Measurements from ENCODE around the gene LTBP3. TPM values are rescaled to one million over a fixed set of nuclear protein-coding genes. Genes with fewer than 3 reads are reported as not detected.

LTBP3 gene
- total RNA-seq, 2 experiments from 2014 or later = 39.7 to 45.7 TPM

GRCh38 chr11:65574811-65575567, 16.8 kb upstream of the LTBP3 start:
- DNase-seq = no peak
- H3K9me3 Mint-ChIP-seq = no peaks in the 10 kb centered on the region
- H3K36me3 Mint-ChIP-seq (ENCODE audit: low read depth) = peaks cover 15% of the 10 kb centered on the region
- peak overlapping the region; percentile 91 for H3K4me3 Mint-ChIP-seq
- H3K4me1 Mint-ChIP-seq (ENCODE audit: low read depth) = peaks cover 57% of the 10 kb centered on the region
- CTCF ChIA-PET = interaction anchor here (0.7 to 3.4 kb wide), 6 partner anchors 9 to 193 kb away, joined by 3 to 46 read pairs (median 6); partner anchors contain the start of genes KCNK7 and SLC25A45
- no peaks in the 10 kb centered on the region for H3K27me3 Mint-ChIP-seq (ENCODE audit: low read depth)
- intact Hi-C loops (cut with micrococcal nuclease) = loop anchor here (1.0 to 5.0 kb wide), 9 partner anchors 13 to 718 kb away; partner anchors contain the start of genes BANF1, EIF1AD, PCNX3 and RAB1B
- peak overlapping the region; percentile 85 for H3K27ac Mint-ChIP-seq

- Mint-ChIP-seq H3K4me3 (peak overlapping the region; percentile 91), H3K9me3 (no peaks in the 10 kb centered on the region), H3K4me1 (ENCODE audit: low read depth) (peaks cover 57% of the 10 kb centered on the region), H3K27me3 (ENCODE audit: low read depth) (no peaks in the 10 kb centered on the region), H3K36me3 (ENCODE audit: low read depth) (peaks cover 15% of the 10 kb centered on the region), H3K27ac (peak overlapping the region; percentile 85)
- intact Hi-C loops (cut with micrococcal nuclease) = loop anchor here (1.0 to 5.0 kb wide), 9 partner anchors 14 to 717 kb away; partner anchors contain the start of genes BANF1, EIF1AD, PCNX3 and RAB1B
- CTCF ChIA-PET = interaction anchor here (1.8 to 6.0 kb wide), 4 partner anchors 15 to 33 kb away, joined by 4 to 86 read pairs (median 18); no protein-coding TSS in a partner anchor
- DNase-seq = peak; percentile 96
Observed at GRCh38 chr11:65574109-65574810, 16.1 kb upstream of the LTBP3 start.

GRCh38 chr11:65573391-65574079, 15.4 kb upstream of the LTBP3 start:
- H3K9me3 Mint-ChIP-seq = no peaks in the 10 kb centered on the region
- peaks cover 58% of the 10 kb centered on the region for H3K4me1 Mint-ChIP-seq (ENCODE audit: low read depth)
- peaks cover 18% of the 10 kb centered on the region for H3K36me3 Mint-ChIP-seq (ENCODE audit: low read depth)
- H3K27ac Mint-ChIP-seq = peak overlapping the region; percentile 83
- peak; percentile 44 for DNase-seq
- peak overlapping the region; percentile 72 for H3K4me3 Mint-ChIP-seq
- intact Hi-C loops (cut with micrococcal nuclease) = loop anchor here (1.0 to 5.0 kb wide), 9 partner anchors 15 to 716 kb away; partner anchors contain the start of genes BANF1, EIF1AD, PCNX3 and RAB1B
- no peaks in the 10 kb centered on the region for H3K27me3 Mint-ChIP-seq (ENCODE audit: low read depth)
- CTCF ChIA-PET = interaction anchor here (0.9 to 6.0 kb wide), 10 partner anchors 14 to 43 kb away, joined by 3 to 86 read pairs (median 8); partner anchors contain the start of genes MAP3K11 and PCNX3

- CTCF ChIA-PET = interaction anchor here (0.7 to 6.0 kb wide), 12 partner anchors 12 to 154 kb away, joined by 3 to 86 read pairs (median 5); partner anchors contain the start of genes MAP3K11 and PCNX3
- intact Hi-C loops (cut with micrococcal nuclease) = loop anchor here (5.0 kb wide), 4 partner anchors 205 to 715 kb away; partner anchors contain the start of genes BANF1, EIF1AD and RAB1B
- H3K4me1 Mint-ChIP-seq (ENCODE audit: low read depth) = peaks cover 55% of the 10 kb centered on the region
Observed at GRCh38 chr11:65572356-65573051, 14.3 kb upstream of the LTBP3 start, which contains the start of gene FAM89B. Gene FAM89B, plus strand, starts transcription at chr11:65572538. Its CDS starts 132 bp downstream, at chr11:65572670.

GRCh38 chr11:65571940-65572339, 13.8 kb upstream of the LTBP3 start:
- intact Hi-C loops (cut with micrococcal nuclease) = loop anchor here (2.0 to 5.0 kb wide), 5 partner anchors 205 to 715 kb away; partner anchors contain the start of genes BANF1, CFL1, EIF1AD and RAB1B
- no peaks in the 10 kb centered on the region for H3K9me3 Mint-ChIP-seq
- H3K36me3 Mint-ChIP-seq (ENCODE audit: low read depth) = peaks cover 19% of the 10 kb centered on the region
- peak overlapping the region; percentile 91 for H3K27ac Mint-ChIP-seq
- H3K27me3 Mint-ChIP-seq (ENCODE audit: low read depth) = no peaks in the 10 kb centered on the region
- H3K4me3 Mint-ChIP-seq = peak overlapping the region; percentile 87
- peaks cover 52% of the 10 kb centered on the region for H3K4me1 Mint-ChIP-seq (ENCODE audit: low read depth)
- CTCF ChIA-PET = interaction anchor here (0.9 to 6.0 kb wide), 11 partner anchors 12 to 153 kb away, joined by 3 to 86 read pairs (median 5); partner anchors contain the start of genes MAP3K11, PCNX3 and SCYL1
- DNase-seq = peak; percentile 64

More at GRCh38 chr11:65572356-65573051, 14.3 kb upstream of the LTBP3 start, which contains the start of gene FAM89B:
- H3K27ac Mint-ChIP-seq = peak within 1 kb of the TSS; percentile 91
- H3K27me3 Mint-ChIP-seq (ENCODE audit: low read depth) = no peaks in the 10 kb centered on the region
- DNase-seq = peak; percentile 94
- H3K4me3 Mint-ChIP-seq = peak within 1 kb of the TSS; percentile 87
- no peaks in the 10 kb centered on the region for H3K9me3 Mint-ChIP-seq
- peaks cover 19% of the 10 kb centered on the region for H3K36me3 Mint-ChIP-seq (ENCODE audit: low read depth)

GRCh38 chr11:65571420-65571819, 13.3 kb upstream of the LTBP3 start:
- CTCF ChIA-PET = interaction anchor here (0.8 to 6.0 kb wide), 11 partner anchors 12 to 208 kb away, joined by 3 to 86 read pairs (median 5); partner anchors contain the start of genes PCNX3 and SCYL1
- H3K27me3 Mint-ChIP-seq (ENCODE audit: low read depth) = no peaks in the 10 kb centered on the region
- peak overlapping the region; percentile 91 for H3K27ac Mint-ChIP-seq
- DNase-seq = no peak
- H3K4me3 Mint-ChIP-seq = peak overlapping the region; percentile 87
- H3K9me3 Mint-ChIP-seq = no peaks in the 10 kb centered on the region
- H3K36me3 Mint-ChIP-seq (ENCODE audit: low read depth) = peaks cover 19% of the 10 kb centered on the region
- intact Hi-C loops (cut with micrococcal nuclease) = loop anchor here (2.0 to 5.0 kb wide), 5 partner anchors 204 to 714 kb away; partner anchors contain the start of genes BANF1, CFL1, EIF1AD and RAB1B
- H3K4me1 Mint-ChIP-seq (ENCODE audit: low read depth) = peaks cover 53% of the 10 kb centered on the region

GRCh38 chr11:65569973-65570918, 12.1 kb upstream of the LTBP3 start, which contains the start of gene ZNRD2:
Gene ZNRD2, plus strand, starts transcription at chr11:65570477. Its CDS starts 15 bp downstream, at chr11:65570492.
- Mint-ChIP-seq H3K4me1 (ENCODE audit: low read depth) (peaks cover 61% of the 10 kb centered on the region), H3K27ac (peak within 1 kb of the TSS; percentile 97), H3K36me3 (ENCODE audit: low read depth) (peaks cover 17% of the 10 kb centered on the region), H3K9me3 (no peaks in the 10 kb centered on the region), H3K4me3 (peak within 1 kb of the TSS; percentile 87), H3K27me3 (ENCODE audit: low read depth) (no peaks in the 10 kb centered on the region)
- intact Hi-C loops (cut with micrococcal nuclease) = loop anchor here (1.0 to 5.0 kb wide), 13 partner anchors 12 to 713 kb away; partner anchors contain the start of genes BANF1, CFL1, EIF1AD and LTBP3
- CTCF ChIA-PET = interaction anchor here (0.6 to 6.0 kb wide), 8 partner anchors 10 to 452 kb away, joined by 3 to 86 read pairs (median 4); no protein-coding TSS in a partner anchor
- DNase-seq = peak; percentile 99

GRCh38 chr11:65569164-65569972, 11.2 kb upstream of the LTBP3 start:
- no peaks in the 10 kb centered on the region for H3K27me3 Mint-ChIP-seq (ENCODE audit: low read depth)
- H3K36me3 Mint-ChIP-seq (ENCODE audit: low read depth) = peaks cover 17% of the 10 kb centered on the region
- H3K9me3 Mint-ChIP-seq = no peaks in the 10 kb centered on the region
- peaks cover 62% of the 10 kb centered on the region for H3K4me1 Mint-ChIP-seq (ENCODE audit: low read depth)
- peak overlapping the region; percentile 97 for H3K27ac Mint-ChIP-seq
- H3K4me3 Mint-ChIP-seq = peak overlapping the region; percentile 87
- intact Hi-C loops (cut with micrococcal nuclease) = no loop called here
- CTCF ChIA-PET = interaction anchor here (5.2 to 6.0 kb wide), 2 partner anchors 9 to 28 kb away, joined by 20 to 86 read pairs; no protein-coding TSS in a partner anchor
- DNase-seq = no peak
